ENCODE results near the gene ARL4D. TPM values are rescaled to one million over a fixed set of nuclear protein-coding genes. Genes with fewer than 3 reads are reported as not detected.

Gene ARL4D
- total RNA-seq, 1 donor from 2014 or later: 35.6 TPM

- TF ChIP-seq POLR2AphosphoS5 (IDR thresholded peaks at IDR 0.05; ENCODE audit: insufficient read depth in 1 of 2, low read depth in 1 of 2): no peak
- no peak for TF ChIP-seq CTCF (IDR thresholded peaks at IDR 0.05)
- no peak for TF ChIP-seq POLR2A (IDR thresholded peaks at IDR 0.05)
Observed at GRCh38 chr17:43442711-43443110, 43.9 kb downstream of the ARL4D start.

DNA sequence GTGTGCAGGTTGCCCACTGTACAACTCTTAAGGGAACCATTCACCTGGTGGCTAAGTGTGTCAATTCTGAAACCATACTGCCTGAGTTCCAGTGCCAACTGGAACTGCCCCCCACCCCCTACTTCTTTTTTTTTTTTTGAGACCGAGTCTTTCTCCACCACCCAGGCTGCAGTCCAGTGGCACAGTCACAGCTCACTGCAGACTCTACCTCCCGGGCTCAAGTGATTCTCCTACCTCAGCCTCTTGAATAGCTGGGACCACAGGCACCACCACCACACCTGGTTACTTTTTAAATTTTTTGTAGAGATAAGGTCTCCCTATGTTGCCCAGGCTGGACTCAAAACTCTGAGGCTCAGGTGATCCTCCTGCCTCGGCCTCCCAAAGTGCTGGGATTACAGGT is 44.6 kb downstream of the ARL4D start:
- no peak for TF ChIP-seq POLR2A (IDR thresholded peaks at IDR 0.05)
- TF ChIP-seq POLR2AphosphoS5 (IDR thresholded peaks at IDR 0.05; ENCODE audit: insufficient read depth in 1 of 2, low read depth in 1 of 2): no peak
- no peak for TF ChIP-seq CTCF (IDR thresholded peaks at IDR 0.05)
- no peak for DNase-seq (ENCODE audit: extremely low spot score in 2 of 2)
- intact Hi-C loops (cut with DNase I): no loop called here
- no peaks in the 10 kb centered on the region for H3K27me3 ChIP-seq
- no peaks in the 10 kb centered on the region for H3K4me1 ChIP-seq
- H3K4me3 ChIP-seq: no peak overlapping the region
- no peaks in the 10 kb centered on the region for H3K36me3 ChIP-seq
- H3K9me3 ChIP-seq: no peaks in the 10 kb centered on the region
- no peak overlapping the region for H3K27ac ChIP-seq

More at GRCh38 chr17:43442711-43443110, 43.9 kb downstream of the ARL4D start:
- H3K4me1 ChIP-seq: no peaks in the 10 kb centered on the region
- H3K4me3 ChIP-seq: no peak overlapping the region
- H3K27ac ChIP-seq: no peak overlapping the region
- intact Hi-C loops (cut with DNase I): no loop called here
- no peaks in the 10 kb centered on the region for H3K9me3 ChIP-seq
- H3K27me3 ChIP-seq: no peaks in the 10 kb centered on the region
- no peak for DNase-seq (ENCODE audit: extremely low spot score in 2 of 2)
- no peaks in the 10 kb centered on the region for H3K36me3 ChIP-seq

DNA sequence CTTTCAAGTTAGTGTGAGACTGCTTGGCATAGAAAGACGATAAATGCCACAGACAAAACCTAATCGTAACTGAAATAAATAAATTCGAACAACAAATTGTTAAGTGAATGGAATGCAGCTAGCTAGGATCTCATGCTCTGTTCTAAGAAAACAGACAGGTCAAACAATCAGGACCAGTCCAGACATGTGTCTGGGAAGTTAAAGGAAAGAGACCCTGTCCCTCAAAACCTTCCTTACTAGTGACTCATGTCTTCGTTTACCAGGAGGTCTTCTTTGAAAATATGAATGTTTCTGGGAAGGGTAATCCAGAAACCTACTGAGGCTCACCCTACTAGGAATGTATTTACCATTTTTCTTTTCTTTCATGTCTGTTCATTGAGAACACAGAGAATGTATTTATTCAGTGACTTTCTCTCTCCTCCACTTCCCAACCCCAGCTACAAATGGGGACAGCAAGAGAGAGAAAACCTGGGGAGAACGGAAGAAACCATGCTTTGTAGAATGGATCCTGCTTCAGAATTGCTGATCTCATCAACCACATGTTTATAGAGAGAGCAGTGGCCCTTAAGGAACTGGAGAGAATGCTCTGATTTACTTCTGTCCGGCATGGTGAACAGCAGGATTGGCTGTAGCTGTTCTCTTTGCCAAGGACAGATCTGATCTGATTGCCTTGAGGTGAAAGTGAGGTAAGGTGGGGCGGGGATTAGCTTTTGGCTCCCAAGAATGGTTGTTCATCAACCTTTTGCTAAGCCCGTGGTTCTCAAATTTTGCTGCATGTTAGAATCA is 45.6 kb downstream of the ARL4D start:
- DNase-seq (ENCODE audit: extremely low spot score in 2 of 2): no peak
- Histone ChIP-seq H3K4me3 (no peak overlapping the region), H3K4me1 (peaks cover 4% of the 10 kb centered on the region), H3K9me3 (no peaks in the 10 kb centered on the region), H3K27ac (no peak overlapping the region), H3K27me3 (no peaks in the 10 kb centered on the region), H3K36me3 (no peaks in the 10 kb centered on the region)
- intact Hi-C loops (cut with DNase I): no loop called here
- TF ChIP-seq POLR2AphosphoS5 (IDR thresholded peaks at IDR 0.05; ENCODE audit: insufficient read depth in 1 of 2, low read depth in 1 of 2) (no peak), POLR2A (IDR thresholded peaks at IDR 0.05) (no peak), CTCF (IDR thresholded peaks at IDR 0.05) (no peak)

DNA sequence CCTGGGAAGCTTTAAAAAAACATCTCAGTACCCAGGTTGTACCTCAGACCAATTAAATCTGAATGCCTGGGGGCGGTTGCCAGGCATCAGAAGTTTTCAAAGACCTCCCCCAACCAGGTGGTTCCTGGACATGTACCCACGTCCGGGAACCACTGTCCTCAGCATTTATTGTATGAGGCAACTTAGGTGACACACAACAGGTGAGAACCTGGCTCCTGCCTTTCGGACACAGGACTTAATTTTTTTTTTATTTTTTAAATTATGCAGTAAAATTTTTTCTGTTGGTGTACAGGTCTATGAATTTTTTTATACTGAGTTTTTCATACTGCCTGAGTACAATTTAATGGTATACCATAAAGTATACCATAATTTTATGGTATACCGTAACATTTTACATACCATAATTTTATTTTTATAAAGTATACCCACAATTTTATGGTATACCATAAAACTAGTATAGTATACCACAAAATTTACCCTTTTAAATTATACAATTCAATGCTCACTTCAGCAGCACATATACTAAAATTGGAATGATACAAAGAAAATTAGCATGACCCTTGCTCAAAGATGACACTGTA is 46.3 kb downstream of the ARL4D start:
- no peak for TF ChIP-seq CTCF (IDR thresholded peaks at IDR 0.05)
- no peak for TF ChIP-seq POLR2A (IDR thresholded peaks at IDR 0.05)
- no peak for TF ChIP-seq POLR2AphosphoS5 (IDR thresholded peaks at IDR 0.05; ENCODE audit: insufficient read depth in 1 of 2, low read depth in 1 of 2)
- Histone ChIP-seq H3K27me3 (no peaks in the 10 kb centered on the region), H3K4me3 (no peak overlapping the region), H3K36me3 (no peaks in the 10 kb centered on the region), H3K27ac (no peak overlapping the region), H3K9me3 (no peaks in the 10 kb centered on the region), H3K4me1 (peaks cover 11% of the 10 kb centered on the region)
- intact Hi-C loops (cut with DNase I): no loop called here
- DNase-seq (ENCODE audit: extremely low spot score in 2 of 2): no peak

- TF ChIP-seq CTCF (IDR thresholded peaks at IDR 0.05): no peak
- no peak for TF ChIP-seq POLR2AphosphoS5 (IDR thresholded peaks at IDR 0.05; ENCODE audit: insufficient read depth in 1 of 2, low read depth in 1 of 2)
- TF ChIP-seq POLR2A (IDR thresholded peaks at IDR 0.05): no peak
- Histone ChIP-seq H3K9me3 (no peaks in the 10 kb centered on the region), H3K27me3 (no peaks in the 10 kb centered on the region), H3K4me3 (no peak overlapping the region), H3K4me1 (peaks cover 13% of the 10 kb centered on the region), H3K27ac (no peak overlapping the region), H3K36me3 (no peaks in the 10 kb centered on the region)
- intact Hi-C loops (cut with DNase I): no loop called here
- DNase-seq (ENCODE audit: extremely low spot score in 2 of 2): no peak
Observed at GRCh38 chr17:43446773-43447172, 48.0 kb downstream of the ARL4D start.
